Activated T-helper 17 cell treated with anti-CD3 and anti-CD28 coated beads, Interleukin-2, amount 50 U/mL, for 72 hours (primary cell): ENCODE data around the gene PMS1. TPM values are rescaled to one million over a fixed set of nuclear protein-coding genes. Genes with fewer than 3 reads are reported as not detected.

ENCODE experiments used
- ATAC-seq: fragments of 150-1000 bp; cut with Tn5 transposase; replicated peaks from 2 replicates; pipeline ENCODE4 v1.10.0; 2021; ENCODE audit warnings: mild to moderate bottlenecking, moderate library complexity
- H3K27ac Mint-ChIP-seq: one replicate; pipeline ENCODE4 v1.8.0; 2022; ENCODE audit warnings: mixed read lengths
- H3K27me3 Mint-ChIP-seq: one replicate; pipeline ENCODE4 v1.8.0; 2022; ENCODE audit warnings: mixed read lengths
- H3K36me3 Mint-ChIP-seq: one replicate; pipeline ENCODE4 v1.8.0; 2022; ENCODE audit warnings: low read depth, mild to moderate bottlenecking, mixed read lengths
- H3K4me1 Mint-ChIP-seq: one replicate; pipeline ENCODE4 v1.8.0; 2022; ENCODE audit warnings: mixed read lengths
- H3K4me3 Mint-ChIP-seq: one replicate; pipeline ENCODE4 v1.8.0; 2022; ENCODE audit warnings: mild to moderate bottlenecking, mixed read lengths
- H3K9me3 Mint-ChIP-seq: one replicate; pipeline ENCODE4 v1.8.0; 2022; ENCODE audit warnings: mixed read lengths
- total RNA-seq, 2 donors: library from RNA; stranded (reverse); gene quantifications; one replicate each; pipeline ENCODE4 v1.2.3, GENCODE V29; 2022

Gene PMS1
- total RNA-seq, 2 donors from 2014 or later: 43.7 to 47.2 TPM

- Mint-ChIP-seq H3K9me3 (no peaks in the 10 kb centered on the region), H3K27me3 (peaks cover 7% of the 10 kb centered on the region), H3K27ac (no peak overlapping the region), H3K4me3 (no peak overlapping the region), H3K4me1 (no peaks in the 10 kb centered on the region), H3K36me3 (no peaks in the 10 kb centered on the region)
- ATAC-seq: no peak
These were observed 116.5 kb downstream of the PMS1 start for GRCh38 chr2:189900726-189901125.

- Mint-ChIP-seq H3K36me3 (no peaks in the 10 kb centered on the region), H3K4me3 (no peak overlapping the region), H3K27ac (no peak overlapping the region), H3K4me1 (no peaks in the 10 kb centered on the region), H3K27me3 (peaks cover 3% of the 10 kb centered on the region), H3K9me3 (no peaks in the 10 kb centered on the region)
- ATAC-seq: no peak
These were observed 117.4 kb downstream of the PMS1 start for GRCh38 chr2:189901664-189902063.

- H3K4me3 Mint-ChIP-seq: no peak overlapping the region
- ATAC-seq: no peak
- H3K4me1 Mint-ChIP-seq: no peaks in the 10 kb centered on the region
- no peak overlapping the region for H3K27ac Mint-ChIP-seq
- H3K36me3 Mint-ChIP-seq: no peaks in the 10 kb centered on the region
- H3K9me3 Mint-ChIP-seq: no peaks in the 10 kb centered on the region
- H3K27me3 Mint-ChIP-seq: peaks cover 10% of the 10 kb centered on the region
These were observed 129.6 kb downstream of the PMS1 start for GRCh38 chr2:189913821-189914220.

GRCh38 chr2:189916651-189917050, 132.4 kb downstream of the PMS1 start:
- no peaks in the 10 kb centered on the region for H3K36me3 Mint-ChIP-seq
- H3K4me3 Mint-ChIP-seq: no peak overlapping the region
- H3K4me1 Mint-ChIP-seq: no peaks in the 10 kb centered on the region
- H3K27ac Mint-ChIP-seq: no peak overlapping the region
- no peaks in the 10 kb centered on the region for H3K9me3 Mint-ChIP-seq
- peaks cover 25% of the 10 kb centered on the region for H3K27me3 Mint-ChIP-seq
- ATAC-seq: no peak

Other genes with a start within 250 kb of the PMS1 start
- 1 to 10 TPM; 1.1 to 4.1 TPM for gene SLC40A1, start 203.7 kb upstream of the PMS1 start, total RNA-seq
- gene ASNSD1, start 123.0 kb upstream of the PMS1 start, total RNA-seq: 10 to 100 TPM; 48.4 to 76.7 TPM
- 1 to 10 TPM; 4.2 to 4.4 TPM for gene ANKAR, start 109.8 kb upstream of the PMS1 start, total RNA-seq
- 1 to 10 TPM; 7.2 to 8.3 TPM for gene OSGEPL1, start 21.7 kb upstream of the PMS1 start, total RNA-seq
- gene ORMDL1, start 111 bp upstream of the PMS1 start, total RNA-seq: 10 to 100 TPM; 69.4 to 84.4 TPM